GM10266 (cell line): ENCODE results near the gene RTN4RL2.
A peak's percentile ranks its signal among the peaks of the same experiment; 100 is the strongest.

Experiments
- DNase-seq: peaks from one replicate; pipeline ENCODE4 v3.0.0; 2012; ENCODE audit errors: extremely low spot score
- CTCF ChIP-seq: IDR thresholded peaks from 2 replicates; pipeline ENCODE4 v1.5.1; 2012; ENCODE audit warnings: mild to moderate bottlenecking, low read depth; ENCODE audit not compliant: control insufficient read depth, insufficient read depth; ENCODE audit errors: missing control alignments

RTN4RL2 gene

GRCh38 chr11:57499413-57499982 lies 39.2 kb downstream of the RTN4RL2 start:
- TF ChIP-seq CTCF: no peak
- peak; percentile 90 for DNase-seq

DNA sequence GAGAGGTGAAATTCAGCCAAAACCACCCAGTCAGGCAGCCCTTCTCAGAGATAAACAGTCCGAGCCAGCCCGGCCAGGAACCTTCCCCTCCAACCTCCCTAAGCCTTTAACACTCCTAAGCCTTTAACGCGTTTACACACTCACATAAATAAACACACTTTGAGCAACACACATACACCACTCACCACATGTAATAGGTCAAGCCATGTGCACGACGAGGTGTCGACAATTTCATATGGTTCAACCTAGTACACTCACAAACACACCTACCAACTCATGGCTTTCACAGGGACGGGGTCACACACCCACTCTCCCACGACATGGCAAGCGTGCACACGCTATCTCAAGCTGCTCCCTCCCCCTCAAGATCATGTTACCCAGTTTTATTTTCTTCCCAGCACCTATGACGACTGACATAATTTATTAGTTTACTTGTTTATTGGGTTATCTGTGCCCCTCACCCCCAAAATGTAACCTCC lies 39.7 kb downstream of the RTN4RL2 start:
- DNase-seq: no peak
- no peak for TF ChIP-seq CTCF

- no peak for DNase-seq
- no peak for TF ChIP-seq CTCF
Measured at GRCh38 chr11:57500515-57500914, 40.2 kb downstream of the RTN4RL2 start.

GRCh38 chr11:57500926-57501325 lies 40.6 kb downstream of the RTN4RL2 start:
- DNase-seq: no peak
- TF ChIP-seq CTCF: no peak

- DNase-seq: no peak
Measured at GRCh38 chr11:57501953-57502352, 41.6 kb downstream of the RTN4RL2 start.

DNA sequence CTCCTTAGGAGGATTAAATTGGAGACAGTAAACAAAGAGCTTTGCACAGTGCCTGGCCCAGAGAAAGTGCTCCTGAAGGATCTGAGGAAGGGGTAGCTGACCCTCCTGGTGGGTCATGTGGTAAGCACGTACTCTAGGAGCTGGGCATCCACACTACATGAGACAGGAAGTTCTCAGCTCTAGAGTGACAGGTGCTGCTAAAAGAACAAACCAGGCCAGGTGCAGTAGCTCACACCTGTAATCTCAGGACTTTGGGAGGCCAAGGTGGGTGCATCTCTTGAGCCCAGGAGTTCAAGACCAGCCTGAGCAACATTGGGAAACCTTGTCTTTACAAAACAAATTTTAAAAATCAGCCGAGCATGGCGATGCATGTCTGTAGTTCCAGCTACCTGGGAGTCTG lies 42.0 kb downstream of the RTN4RL2 start:
- no peak for TF ChIP-seq CTCF
- no peak for DNase-seq

More at GRCh38 chr11:57501953-57502352, 41.6 kb downstream of the RTN4RL2 start:
- TF ChIP-seq CTCF: no peak

DNA sequence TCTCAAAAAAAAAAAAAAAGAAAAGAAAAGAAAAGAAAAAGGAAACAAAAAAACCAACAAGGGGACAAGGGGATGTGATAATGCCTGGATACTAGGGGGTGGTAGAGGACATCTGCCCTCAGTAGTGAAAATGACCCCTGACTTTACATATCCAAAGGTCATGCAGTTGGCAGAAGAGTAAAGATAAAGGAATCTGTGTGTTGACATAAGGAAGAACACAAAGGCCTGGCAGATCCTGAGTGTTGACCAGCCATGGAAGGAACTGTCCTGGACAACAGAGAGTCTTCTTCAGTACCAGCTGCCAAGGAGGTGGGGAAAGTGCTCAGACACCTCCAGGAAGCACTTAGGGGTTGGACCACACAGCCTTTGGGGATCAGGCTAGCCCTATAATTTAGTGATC lies 42.5 kb downstream of the RTN4RL2 start:
- TF ChIP-seq CTCF: no peak

More for the DNA sequence above, 42.5 kb downstream of the RTN4RL2 start:
- DNase-seq: no peak
